Fibroblast of upper back skin (primary cell): ENCODE measurements around the gene GGCX.

Experiments
- DNase-seq: peaks from one replicate; pipeline ENCODE4 v3.0.0-alpha.2; 2013

GGCX gene

GRCh38 chr2:85539361-85540132, 21.7 kb downstream of the GGCX start:
- DNase-seq = peak; percentile 68

DNA sequence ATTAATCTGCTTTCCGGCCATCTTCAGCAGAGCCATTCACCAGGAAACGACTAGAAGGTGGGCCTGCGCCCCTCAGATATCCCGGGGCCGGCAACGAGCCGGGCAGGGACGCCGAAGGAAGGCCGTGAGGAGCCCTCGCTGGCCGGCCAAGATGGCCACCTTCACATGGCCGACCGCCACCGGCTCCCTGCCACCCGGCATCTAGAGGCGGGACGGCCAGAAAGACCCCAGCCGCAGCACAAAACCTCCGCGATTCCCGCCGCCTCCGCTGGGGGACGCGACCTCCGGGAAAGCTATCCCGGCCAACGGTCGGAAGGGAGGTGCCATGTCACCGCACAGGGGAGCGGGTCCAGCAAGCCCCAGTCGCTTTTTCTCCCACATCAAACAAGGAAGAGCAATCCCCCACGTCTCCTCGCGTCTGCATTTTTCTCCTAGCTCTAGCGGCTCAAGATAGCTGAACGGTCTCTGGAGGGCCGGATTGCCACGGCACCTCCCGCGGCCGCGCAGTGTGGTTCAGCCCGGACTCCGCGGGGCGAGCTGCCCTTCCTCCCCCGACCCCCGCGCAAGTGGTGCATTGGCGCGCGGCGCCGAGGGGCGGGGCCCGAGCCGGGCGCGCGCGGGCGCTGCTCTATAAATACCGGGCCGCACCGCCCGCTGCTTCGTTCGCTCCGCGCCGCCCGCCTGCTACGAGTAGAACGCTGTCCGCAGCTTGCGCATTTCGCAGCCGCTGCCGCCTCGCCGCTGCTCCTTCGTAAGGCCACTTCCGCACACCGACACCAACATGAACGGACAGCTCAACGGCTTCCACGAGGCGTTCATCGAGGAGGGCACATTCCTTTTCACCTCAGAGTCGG, 22.6 kb downstream of the GGCX start, which contains the start of gene MAT2A:
MAT2A (plus strand) TSS at position 662 of the 854 bp plus-strand sequence; CDS start at position 782, 120 bp downstream.
- peak; percentile 92 for DNase-seq

DNA sequence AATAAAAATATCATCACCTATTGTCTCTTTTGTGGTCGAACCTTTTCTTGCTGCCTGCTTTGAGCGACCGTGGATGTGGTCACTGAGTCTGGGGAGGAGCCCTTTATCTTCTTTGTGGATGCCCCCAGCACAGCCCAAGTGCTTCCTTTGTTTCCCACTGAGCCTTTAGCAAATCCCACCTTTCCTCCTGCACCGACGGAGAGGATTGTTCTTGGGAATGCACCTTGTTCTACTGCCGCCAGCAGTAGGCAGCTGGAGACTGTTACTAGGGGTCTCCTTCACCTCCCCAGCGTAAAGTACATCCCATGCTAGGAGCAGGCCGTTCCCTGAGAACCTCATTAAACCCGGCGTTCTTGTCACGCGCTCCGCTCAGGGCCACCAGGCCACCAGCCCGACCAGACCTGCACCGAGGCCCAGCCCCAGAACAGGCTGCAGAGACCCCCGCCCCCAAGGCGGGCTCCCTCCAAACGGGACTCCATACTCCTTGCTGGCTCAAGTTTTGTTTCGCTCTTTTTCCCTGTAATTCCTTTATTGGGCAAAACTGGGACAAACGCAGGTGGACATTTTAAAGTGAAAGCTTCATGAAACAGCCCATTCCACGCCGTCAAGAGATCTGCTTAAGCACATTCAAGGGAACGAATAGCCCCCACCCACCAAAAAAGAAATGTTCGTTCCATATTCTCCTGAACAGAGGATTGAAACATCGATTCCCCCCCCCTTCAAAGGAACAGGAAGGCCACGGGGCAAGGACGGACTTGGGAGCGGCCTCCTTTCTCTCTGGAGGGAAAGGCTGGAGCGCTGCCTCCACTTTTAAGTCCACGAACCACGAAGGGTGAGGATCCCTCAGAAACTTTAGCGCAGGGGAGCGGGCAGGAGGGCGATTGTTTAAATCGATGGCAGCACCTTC, 23.4 kb downstream of the GGCX start:
- peak; percentile 20 for DNase-seq

- peak; percentile 74 for DNase-seq
Observed at GRCh38 chr2:85536479-85536878, 24.8 kb downstream of the GGCX start.

GRCh38 chr2:85534881-85535280, 26.4 kb downstream of the GGCX start:
- no peak for DNase-seq

DNA sequence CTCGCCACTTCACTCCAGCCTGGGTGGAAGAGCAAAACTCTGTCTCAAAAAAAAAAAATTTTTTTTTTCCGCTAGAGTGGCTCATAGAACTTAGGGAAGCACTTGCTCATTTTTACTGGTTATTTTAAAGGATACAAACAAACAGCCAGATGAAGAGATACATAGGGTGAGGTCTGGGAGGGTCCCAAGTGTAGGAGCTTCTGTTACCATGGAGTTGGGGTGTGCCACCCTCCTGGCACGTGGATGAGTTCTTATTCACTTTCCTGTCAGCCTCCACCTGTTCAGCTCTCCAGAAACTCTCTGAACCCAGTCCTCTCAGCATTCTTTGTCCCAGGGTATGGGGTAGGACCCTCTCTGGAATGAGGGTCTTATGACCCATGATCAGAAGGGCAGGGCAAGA, 27.2 kb downstream of the GGCX start:
- no peak for DNase-seq

- DNase-seq = no peak
Observed at GRCh38 chr2:85531589-85531988, 29.7 kb downstream of the GGCX start.

GRCh38 chr2:85529809-85530208, 31.5 kb downstream of the GGCX start:
- DNase-seq = no peak

- no peak for DNase-seq
Observed at GRCh38 chr2:85528355-85528754, 32.9 kb downstream of the GGCX start.

- no peak for DNase-seq
Observed at GRCh38 chr2:85527787-85528186, 33.5 kb downstream of the GGCX start.

- DNase-seq = no peak
Observed at GRCh38 chr2:85525567-85525966, 35.7 kb downstream of the GGCX start.

DNA sequence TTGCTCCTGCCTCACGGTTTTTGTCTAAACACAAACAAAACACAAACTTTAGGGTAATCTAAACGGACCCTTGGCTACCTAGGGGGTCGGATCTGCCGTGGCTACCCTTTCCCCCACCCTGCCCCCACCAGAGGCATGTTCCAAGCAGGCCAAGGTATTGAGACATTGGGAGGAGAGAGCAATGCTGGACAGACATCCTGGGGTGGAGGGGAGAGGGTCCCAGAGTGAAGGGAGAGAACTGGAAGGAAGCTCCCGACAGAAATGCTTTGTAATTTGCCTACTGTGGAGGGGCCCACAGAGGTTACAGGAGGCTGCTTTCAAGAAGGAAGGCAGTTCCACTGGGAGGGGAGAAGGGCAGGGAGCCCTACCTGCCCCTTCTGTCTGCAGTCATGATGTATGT, 36.3 kb downstream of the GGCX start:
- no peak for DNase-seq

GRCh38 chr2:85524336-85524908, 36.9 kb downstream of the GGCX start:
- no peak for DNase-seq

GRCh38 chr2:85523903-85524335, 37.4 kb downstream of the GGCX start:
- no peak for DNase-seq

GRCh38 chr2:85523062-85523902, 38.0 kb downstream of the GGCX start:
- DNase-seq = no peak

GRCh38 chr2:85522090-85522647, 39.1 kb downstream of the GGCX start:
- DNase-seq = no peak

DNA sequence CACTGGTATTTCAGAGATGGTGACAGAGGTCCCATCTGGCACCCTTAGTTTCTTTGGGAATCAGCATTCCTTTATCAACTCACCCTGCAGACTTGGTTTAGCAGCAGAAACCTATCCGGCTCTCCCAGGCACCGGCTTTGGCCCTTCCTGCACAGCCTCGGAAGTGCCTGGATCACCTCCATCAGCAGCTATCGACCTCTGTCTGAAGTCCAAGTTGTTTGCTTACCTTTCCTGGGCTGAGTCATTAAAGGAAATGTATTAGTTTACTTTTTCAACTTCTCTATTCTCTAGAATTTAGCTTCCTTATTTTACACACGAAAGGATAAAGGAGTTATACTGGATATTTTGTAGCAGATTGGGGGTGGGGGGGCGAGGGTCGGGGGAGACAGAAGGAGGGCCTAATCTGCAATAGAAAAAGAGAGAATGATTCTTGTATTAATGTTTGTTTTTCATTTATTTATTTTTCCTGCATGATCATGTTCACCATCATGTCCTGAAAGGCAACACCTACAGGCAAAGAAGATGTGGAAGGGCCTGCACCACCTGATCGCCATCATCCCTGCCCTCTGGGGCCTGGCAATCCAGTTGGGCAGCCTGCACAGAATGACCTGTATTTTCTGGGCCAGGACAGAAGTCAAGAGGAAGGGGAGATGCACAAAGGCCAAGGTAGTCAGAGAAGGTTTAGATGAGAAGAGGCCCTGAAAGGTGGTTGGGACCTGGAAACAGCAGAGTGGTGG, 44.5 kb downstream of the GGCX start:
- no peak for DNase-seq

DNA sequence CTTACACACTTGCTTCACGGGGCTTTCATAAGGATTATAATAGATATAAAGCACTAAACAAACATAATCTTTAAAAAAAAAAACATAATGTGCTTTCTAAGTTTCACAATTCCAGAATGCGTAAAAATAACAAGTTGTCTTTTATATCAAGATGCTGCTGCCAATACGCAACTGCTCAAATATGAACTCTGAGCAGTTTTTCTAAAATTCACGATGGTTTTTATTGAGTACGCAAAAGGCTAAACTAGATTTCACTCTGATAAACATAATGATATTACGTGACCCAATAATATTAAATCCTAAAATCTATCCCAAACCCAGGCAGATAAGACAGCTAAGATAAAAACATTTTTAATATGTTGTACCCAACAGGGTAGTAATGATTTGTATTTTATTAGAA, 47.0 kb downstream of the GGCX start:
- no peak for DNase-seq

- DNase-seq = no peak
Observed at GRCh38 chr2:85511008-85511811, 50.1 kb downstream of the GGCX start.

DNA sequence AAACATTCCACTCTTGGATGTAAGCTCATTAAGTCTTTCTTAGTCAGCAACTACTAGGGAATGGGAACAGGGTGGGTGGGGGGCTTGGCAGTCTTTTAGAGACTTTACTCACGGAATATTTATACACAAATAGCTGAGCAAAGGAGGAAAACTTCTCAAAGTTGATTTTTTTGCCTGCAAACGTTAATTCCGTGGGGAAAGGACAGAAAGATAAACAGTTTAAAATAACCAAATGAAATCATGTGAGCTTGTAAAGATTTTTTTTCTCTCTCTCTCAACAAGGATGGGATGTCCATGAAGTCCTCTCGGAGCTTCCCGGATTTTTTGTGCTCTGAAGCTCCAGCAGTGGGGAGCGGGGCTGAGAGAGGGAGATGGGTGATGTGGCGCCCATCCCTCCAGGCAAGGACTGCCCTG, 54.5 kb downstream of the GGCX start:
- peak; percentile 40 for DNase-seq
